Astrocyte of the hippocampus (primary cell): ENCODE data around the gene GABBR2.

ENCODE experiments used
- DNase-seq: peaks from one replicate; pipeline ENCODE4 v3.0.0; 2011; ENCODE audit warnings: low read depth, low spot score

Gene GABBR2

GRCh38 chr9:98634685-98635336 lies 73.9 kb downstream of the GABBR2 start:
- no peak for DNase-seq

GRCh38 chr9:98632839-98633238 lies 75.9 kb downstream of the GABBR2 start:
- DNase-seq = no peak

- peak; percentile 66 for DNase-seq
Measured at GRCh38 chr9:98627296-98627695, 81.4 kb downstream of the GABBR2 start.

GRCh38 chr9:98625728-98626127 lies 83.0 kb downstream of the GABBR2 start:
- no peak for DNase-seq

GRCh38 chr9:98619788-98620187 lies 88.9 kb downstream of the GABBR2 start:
- DNase-seq = no peak

GRCh38 chr9:98615633-98616032 lies 93.1 kb downstream of the GABBR2 start:
- no peak for DNase-seq

- DNase-seq = no peak
Measured at GRCh38 chr9:98614941-98615340, 93.8 kb downstream of the GABBR2 start.

GRCh38 chr9:98612061-98612752 lies 96.5 kb downstream of the GABBR2 start:
- DNase-seq = no peak

- DNase-seq = no peak
Measured at GRCh38 chr9:98611319-98611718, 97.4 kb downstream of the GABBR2 start.

- DNase-seq = no peak
Measured at GRCh38 chr9:98610711-98611110, 98.0 kb downstream of the GABBR2 start.

- peak; percentile 47 for DNase-seq
Measured at GRCh38 chr9:98610211-98610610, 98.5 kb downstream of the GABBR2 start.

GRCh38 chr9:98609646-98610045 lies 99.1 kb downstream of the GABBR2 start:
- no peak for DNase-seq

- peak; percentile 63 for DNase-seq
Measured at GRCh38 chr9:98607787-98608186, 100.9 kb downstream of the GABBR2 start.

- DNase-seq = no peak
Measured at GRCh38 chr9:98607152-98607551, 101.6 kb downstream of the GABBR2 start.

- DNase-seq = no peak
Measured at GRCh38 chr9:98606730-98607129, 102.0 kb downstream of the GABBR2 start.

GRCh38 chr9:98605116-98605515 lies 103.6 kb downstream of the GABBR2 start:
- DNase-seq = no peak

GRCh38 chr9:98603821-98604383 lies 104.8 kb downstream of the GABBR2 start:
- DNase-seq = peak; percentile 27

- no peak for DNase-seq
Measured at GRCh38 chr9:98602839-98603500, 105.8 kb downstream of the GABBR2 start.

GRCh38 chr9:98600631-98601030 lies 108.1 kb downstream of the GABBR2 start:
- DNase-seq = no peak

- DNase-seq = no peak
Measured at GRCh38 chr9:98599566-98600216, 109.0 kb downstream of the GABBR2 start.

- no peak for DNase-seq
Measured at GRCh38 chr9:98598861-98599260, 109.9 kb downstream of the GABBR2 start.

- DNase-seq = peak; percentile 54
Measured at GRCh38 chr9:98597236-98597771, 111.4 kb downstream of the GABBR2 start.
